ENCODE measurements around the gene ZP2.

GRCh38 chr16:21169249-21169981 lies 42.0 kb downstream of the ZP2 start:
- no peak for TF ChIP-seq EP300 (IDR thresholded peaks at IDR 0.05)
- TF ChIP-seq, protein P1, sequence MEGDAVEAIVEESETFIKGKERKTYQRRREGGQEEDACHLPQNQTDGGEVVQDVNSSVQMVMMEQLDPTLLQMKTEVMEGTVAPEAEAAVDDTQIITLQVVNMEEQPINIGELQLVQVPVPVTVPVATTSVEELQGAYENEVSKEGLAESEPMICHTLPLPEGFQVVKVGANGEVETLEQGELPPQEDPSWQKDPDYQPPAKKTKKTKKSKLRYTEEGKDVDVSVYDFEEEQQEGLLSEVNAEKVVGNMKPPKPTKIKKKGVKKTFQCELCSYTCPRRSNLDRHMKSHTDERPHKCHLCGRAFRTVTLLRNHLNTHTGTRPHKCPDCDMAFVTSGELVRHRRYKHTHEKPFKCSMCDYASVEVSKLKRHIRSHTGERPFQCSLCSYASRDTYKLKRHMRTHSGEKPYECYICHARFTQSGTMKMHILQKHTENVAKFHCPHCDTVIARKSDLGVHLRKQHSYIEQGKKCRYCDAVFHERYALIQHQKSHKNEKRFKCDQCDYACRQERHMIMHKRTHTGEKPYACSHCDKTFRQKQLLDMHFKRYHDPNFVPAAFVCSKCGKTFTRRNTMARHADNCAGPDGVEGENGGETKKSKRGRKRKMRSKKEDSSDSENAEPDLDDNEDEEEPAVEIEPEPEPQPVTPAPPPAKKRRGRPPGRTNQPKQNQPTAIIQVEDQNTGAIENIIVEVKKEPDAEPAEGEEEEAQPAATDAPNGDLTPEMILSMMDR (IDR thresholded peaks at IDR 0.05) = no peak
